AG04450 (cell line): ENCODE measurements around the gene RAET1L. TPM values are rescaled to one million over a fixed set of nuclear protein-coding genes. Genes with fewer than 3 reads are reported as not detected.

Experiments used
- CTCF ChIA-PET: fragments of 300-600, 350-600 bp; formaldehyde crosslinking; extraction: SDS; loops from one replicate; lab custom pipeline; 2022; ENCODE audit warnings: antibody characterized with exemption, inconsistent platforms; lab: Charles Lee
- POLR2A ChIA-PET: fragments of 350-600 bp; formaldehyde crosslinking; extraction: SDS; loops from one replicate; lab custom pipeline; 2021; ENCODE audit warnings: antibody characterized with exemption, inconsistent platforms; lab: Yijun Ruan, JAX
- DNase-seq: peaks from one replicate; pipeline ENCODE4 v3.0.0-alpha.2; 2011; ENCODE audit warnings: low read depth, low spot score
- H3K27ac ChIP-seq: one replicate; pipeline ENCODE4 v1.5.1; 2012; ENCODE audit warnings: low read depth, low read length, control low read depth
- H3K27me3 ChIP-seq: one replicate; pipeline ENCODE4 v1.6.0; 2012; ENCODE audit warnings: low read length; ENCODE audit not compliant: control insufficient read depth, insufficient read depth
- H3K4me3 ChIP-seq: 2 replicates; pipeline ENCODE4 v1.5.1; 2011; ENCODE audit warnings: mild to moderate bottlenecking, low read depth, low read length, control low read depth
- H3K9me3 ChIP-seq: 2 replicates; pipeline ENCODE4 v1.5.1; 2012; ENCODE audit warnings: low read length; ENCODE audit not compliant: control insufficient read depth, insufficient read depth
- polyA plus RNA-seq: library from polyadenylated mRNA; depleted of rRNA; stranded (reverse); fragments of >200 nt; gene quantifications from 2 replicates; pipeline ENCODE4 v1.2.3, GENCODE V29; 2011
- TF ChIP-seq, protein P1 (sequence below): IDR thresholded peaks from 2 replicates; pipeline ENCODE4 v1.5.1; 2011; ENCODE audit warnings: low read depth, low read length, control low read depth, inconsistent platforms

RAET1L gene
- polyA plus RNA-seq, 1 experiment = not detected

GRCh38 chr6:149987602-149988107 lies 37.7 kb downstream of the RAET1L start:
- Histone ChIP-seq H3K9me3 (peaks cover 11% of the 10 kb centered on the region), H3K4me3 (no peak overlapping the region), H3K27ac (no peak overlapping the region), H3K27me3 (peaks cover 89% of the 10 kb centered on the region)
- no peak for DNase-seq
- POLR2A ChIA-PET = no interaction called here
- CTCF ChIA-PET = interaction anchor here (1.0 kb wide), 1 partner anchor 408 kb away, joined by 3 read pairs; no protein-coding TSS in a partner anchor
- TF ChIP-seq, protein P1, sequence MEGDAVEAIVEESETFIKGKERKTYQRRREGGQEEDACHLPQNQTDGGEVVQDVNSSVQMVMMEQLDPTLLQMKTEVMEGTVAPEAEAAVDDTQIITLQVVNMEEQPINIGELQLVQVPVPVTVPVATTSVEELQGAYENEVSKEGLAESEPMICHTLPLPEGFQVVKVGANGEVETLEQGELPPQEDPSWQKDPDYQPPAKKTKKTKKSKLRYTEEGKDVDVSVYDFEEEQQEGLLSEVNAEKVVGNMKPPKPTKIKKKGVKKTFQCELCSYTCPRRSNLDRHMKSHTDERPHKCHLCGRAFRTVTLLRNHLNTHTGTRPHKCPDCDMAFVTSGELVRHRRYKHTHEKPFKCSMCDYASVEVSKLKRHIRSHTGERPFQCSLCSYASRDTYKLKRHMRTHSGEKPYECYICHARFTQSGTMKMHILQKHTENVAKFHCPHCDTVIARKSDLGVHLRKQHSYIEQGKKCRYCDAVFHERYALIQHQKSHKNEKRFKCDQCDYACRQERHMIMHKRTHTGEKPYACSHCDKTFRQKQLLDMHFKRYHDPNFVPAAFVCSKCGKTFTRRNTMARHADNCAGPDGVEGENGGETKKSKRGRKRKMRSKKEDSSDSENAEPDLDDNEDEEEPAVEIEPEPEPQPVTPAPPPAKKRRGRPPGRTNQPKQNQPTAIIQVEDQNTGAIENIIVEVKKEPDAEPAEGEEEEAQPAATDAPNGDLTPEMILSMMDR = no peak

DNA sequence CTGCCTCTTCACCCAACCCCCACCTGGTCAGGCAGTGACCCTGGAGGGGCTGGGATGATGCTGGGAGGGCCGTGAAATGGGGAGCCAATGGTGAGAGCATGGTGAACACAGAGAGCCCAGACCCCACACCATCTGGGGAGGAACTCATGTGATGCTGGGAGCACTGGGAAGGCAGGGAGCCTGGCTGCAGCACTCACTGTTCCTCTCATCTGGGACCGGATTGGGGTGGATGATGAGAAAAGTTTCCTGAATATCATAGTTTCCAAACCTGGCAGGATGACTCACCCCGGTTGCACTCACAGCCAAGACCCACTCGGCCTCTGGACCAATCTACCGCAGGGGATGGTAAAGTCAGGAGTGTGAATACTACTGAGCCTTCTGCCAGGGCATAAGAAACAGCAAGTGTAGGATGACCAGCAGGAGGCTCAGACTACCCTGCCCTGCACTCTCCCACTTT lies 39.8 kb downstream of the RAET1L start:
- TF ChIP-seq, protein P1 = no peak
- POLR2A ChIA-PET = no interaction called here
- no peak overlapping the region for H3K27ac ChIP-seq
- no peak overlapping the region for H3K4me3 ChIP-seq
- CTCF ChIA-PET = no interaction called here
- peaks cover 82% of the 10 kb centered on the region for H3K27me3 ChIP-seq
- H3K9me3 ChIP-seq = peaks cover 11% of the 10 kb centered on the region
- DNase-seq = no peak

DNA sequence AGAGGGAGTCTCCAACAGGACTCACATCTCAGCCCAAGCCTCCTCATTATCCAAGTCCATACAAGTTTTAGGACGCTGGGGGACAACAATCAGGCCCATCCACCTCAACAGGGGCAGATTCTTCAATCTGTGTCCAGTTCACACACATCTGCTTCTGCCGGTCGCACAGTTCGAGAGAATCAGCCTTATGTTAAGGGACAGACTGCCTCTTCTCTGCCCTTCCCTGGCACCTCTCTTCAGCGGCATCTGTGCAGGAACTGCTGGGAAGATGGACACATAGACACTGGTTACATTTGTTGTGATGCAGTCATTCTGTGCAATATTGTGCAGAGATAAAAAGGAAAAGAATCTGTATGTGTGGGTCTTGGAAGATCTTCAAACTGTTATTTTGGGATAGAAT lies 40.6 kb downstream of the RAET1L start:
- CTCF ChIA-PET = no interaction called here
- Histone ChIP-seq H3K9me3 (peaks cover 11% of the 10 kb centered on the region), H3K27ac (no peak overlapping the region), H3K4me3 (no peak overlapping the region), H3K27me3 (peaks cover 75% of the 10 kb centered on the region)
- POLR2A ChIA-PET = interaction anchor here (0.8 kb wide), 1 partner anchor 757 kb away, joined by 8 read pairs; no protein-coding TSS in a partner anchor
- DNase-seq = no peak
- TF ChIP-seq, protein P1 = no peak

GRCh38 chr6:149983145-149983544 lies 42.2 kb downstream of the RAET1L start:
- H3K27ac ChIP-seq = no peak overlapping the region
- H3K4me3 ChIP-seq = no peak overlapping the region
- CTCF ChIA-PET = no interaction called here
- H3K27me3 ChIP-seq = peaks cover 71% of the 10 kb centered on the region
- POLR2A ChIA-PET = interaction anchor here (0.5 to 0.6 kb wide), 2 partner anchors 926 to 1265 kb away, joined by 4 to 7 read pairs; no protein-coding TSS in a partner anchor
- DNase-seq = no peak
- H3K9me3 ChIP-seq = peaks cover 3% of the 10 kb centered on the region
- TF ChIP-seq, protein P1 = no peak

- POLR2A ChIA-PET = no interaction called here
- TF ChIP-seq, protein P1 = no peak
Observed at GRCh38 chr6:149979293-149979692, 46.0 kb downstream of the RAET1L start.

More at GRCh38 chr6:149979293-149979692, 46.0 kb downstream of the RAET1L start:
- CTCF ChIA-PET = no interaction called here
- H3K27ac ChIP-seq = no peak overlapping the region
- H3K27me3 ChIP-seq = peaks cover 56% of the 10 kb centered on the region
- DNase-seq = no peak
- H3K4me3 ChIP-seq = no peak overlapping the region
- H3K9me3 ChIP-seq = no peaks in the 10 kb centered on the region
